ENCODE data around the gene C5AR2. TPM values are rescaled to one million over a fixed set of nuclear protein-coding genes. Genes with fewer than 3 reads are reported as not detected.

Gene C5AR2
- polyA plus RNA-seq, 1 of the 3 experiments (the other 2 are of a cell fraction), result not detected

GRCh38 chr19:47305309-47305751 lies 26.6 kb upstream of the C5AR2 start (continued):
- TF ChIP-seq, protein P1, sequence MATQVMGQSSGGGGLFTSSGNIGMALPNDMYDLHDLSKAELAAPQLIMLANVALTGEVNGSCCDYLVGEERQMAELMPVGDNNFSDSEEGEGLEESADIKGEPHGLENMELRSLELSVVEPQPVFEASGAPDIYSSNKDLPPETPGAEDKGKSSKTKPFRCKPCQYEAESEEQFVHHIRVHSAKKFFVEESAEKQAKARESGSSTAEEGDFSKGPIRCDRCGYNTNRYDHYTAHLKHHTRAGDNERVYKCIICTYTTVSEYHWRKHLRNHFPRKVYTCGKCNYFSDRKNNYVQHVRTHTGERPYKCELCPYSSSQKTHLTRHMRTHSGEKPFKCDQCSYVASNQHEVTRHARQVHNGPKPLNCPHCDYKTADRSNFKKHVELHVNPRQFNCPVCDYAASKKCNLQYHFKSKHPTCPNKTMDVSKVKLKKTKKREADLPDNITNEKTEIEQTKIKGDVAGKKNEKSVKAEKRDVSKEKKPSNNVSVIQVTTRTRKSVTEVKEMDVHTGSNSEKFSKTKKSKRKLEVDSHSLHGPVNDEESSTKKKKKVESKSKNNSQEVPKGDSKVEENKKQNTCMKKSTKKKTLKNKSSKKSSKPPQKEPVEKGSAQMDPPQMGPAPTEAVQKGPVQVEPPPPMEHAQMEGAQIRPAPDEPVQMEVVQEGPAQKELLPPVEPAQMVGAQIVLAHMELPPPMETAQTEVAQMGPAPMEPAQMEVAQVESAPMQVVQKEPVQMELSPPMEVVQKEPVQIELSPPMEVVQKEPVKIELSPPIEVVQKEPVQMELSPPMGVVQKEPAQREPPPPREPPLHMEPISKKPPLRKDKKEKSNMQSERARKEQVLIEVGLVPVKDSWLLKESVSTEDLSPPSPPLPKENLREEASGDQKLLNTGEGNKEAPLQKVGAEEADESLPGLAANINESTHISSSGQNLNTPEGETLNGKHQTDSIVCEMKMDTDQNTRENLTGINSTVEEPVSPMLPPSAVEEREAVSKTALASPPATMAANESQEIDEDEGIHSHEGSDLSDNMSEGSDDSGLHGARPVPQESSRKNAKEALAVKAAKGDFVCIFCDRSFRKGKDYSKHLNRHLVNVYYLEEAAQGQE (IDR thresholded peaks at IDR 0.05; ENCODE audit: low read depth, low read length), result no peak
- no peak for TF ChIP-seq NRF1 (IDR thresholded peaks at IDR 0.05; ENCODE audit: low read depth, low read length)
- TF ChIP-seq FOXM1 (IDR thresholded peaks at IDR 0.05; ENCODE audit: low read depth), result no peak
- no peak for TF ChIP-seq TAF1 (IDR thresholded peaks at IDR 0.05; ENCODE audit: borderline replicate concordance, low read depth, low read length)
- TF ChIP-seq IRF3 (IDR thresholded peaks at IDR 0.05; ENCODE audit: low read depth, low read length), result no peak

- WGBS (ENCODE audit: low lambda C conversion rate), result 87% methylated on average over 3 of the region's 3 CpGs
- no peak overlapping the region for H3K4me3 ChIP-seq (ENCODE audit: low read depth in 2 of 2, low read length in 1 of 2)
- CTCF ChIA-PET, result interaction anchor here (0.6 to 2.5 kb wide), 9 partner anchors 10 to 225 kb away, joined by 3 to 19 read pairs (median 4); partner anchors contain the start of gene DHX34
- no peak overlapping the region for H3K9ac ChIP-seq
- H3K4me2 ChIP-seq, result no peak overlapping the region
- no peaks in the 10 kb centered on the region for H3K36me3 ChIP-seq (replicated peaks in 1 of 2; ENCODE audit: control insufficient read depth in 1 of 2, insufficient read depth in 2 of 2, low read length in 1 of 2)
- H4K20me1 ChIP-seq (ENCODE audit: insufficient read depth), result no peaks in the 10 kb centered on the region
- H3K9me3 ChIP-seq, result no peaks in the 10 kb centered on the region
- H2AFZ ChIP-seq (ENCODE audit: low read depth), result no peak overlapping the region
- H3K9me2 ChIP-seq, result no peaks in the 10 kb centered on the region
- H3K79me2 ChIP-seq (ENCODE audit: insufficient read depth), result no peaks in the 10 kb centered on the region
- POLR2A ChIA-PET, result no interaction called here
- H3K27ac ChIP-seq (ENCODE audit: low read depth in 2 of 2, low read length in 1 of 2), result no peak overlapping the region
- TF ChIP-seq TAF1 (IDR thresholded peaks at IDR 0.05; ENCODE audit: borderline replicate concordance, low read depth, low read length), result no peak
- no peak for TF ChIP-seq NFIC (IDR thresholded peaks at IDR 0.05; ENCODE audit: borderline replicate concordance)
- no peak for TF ChIP-seq JUND (IDR thresholded peaks at IDR 0.05)
- no peak for TF ChIP-seq MEF2A (IDR thresholded peaks at IDR 0.05; ENCODE audit: borderline replicate concordance, low read depth)
- TF ChIP-seq RAD21 (IDR thresholded peaks at IDR 0.05; ENCODE audit: low read length), result no peak
- no peak for TF ChIP-seq POLR2AphosphoS5 (IDR thresholded peaks at IDR 0.05; ENCODE audit: low read depth, low read length)
- no peak for TF ChIP-seq PBX3 (IDR thresholded peaks at IDR 0.05)
- no peak for TF ChIP-seq IRF3 (IDR thresholded peaks at IDR 0.05; ENCODE audit: low read depth, low read length)
- TF ChIP-seq MXI1 (IDR thresholded peaks at IDR 0.05; ENCODE audit: low read depth, low read length), result no peak
- TF ChIP-seq, protein P2, sequence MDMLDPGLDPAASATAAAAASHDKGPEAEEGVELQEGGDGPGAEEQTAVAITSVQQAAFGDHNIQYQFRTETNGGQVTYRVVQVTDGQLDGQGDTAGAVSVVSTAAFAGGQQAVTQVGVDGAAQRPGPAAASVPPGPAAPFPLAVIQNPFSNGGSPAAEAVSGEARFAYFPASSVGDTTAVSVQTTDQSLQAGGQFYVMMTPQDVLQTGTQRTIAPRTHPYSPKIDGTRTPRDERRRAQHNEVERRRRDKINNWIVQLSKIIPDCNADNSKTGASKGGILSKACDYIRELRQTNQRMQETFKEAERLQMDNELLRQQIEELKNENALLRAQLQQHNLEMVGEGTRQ (IDR thresholded peaks at IDR 0.05; ENCODE audit: borderline replicate concordance, low read depth, low read length), result no peak
- TF ChIP-seq EZH2phosphoT487 (IDR thresholded peaks at IDR 0.05; ENCODE audit: borderline replicate concordance, low read depth), result no peak
- no peak for TF ChIP-seq FOXM1 (IDR thresholded peaks at IDR 0.05; ENCODE audit: low read depth)
- TF ChIP-seq FOXJ3 (CRISPR knock-in tag; IDR thresholded peaks at IDR 0.05), result no peak
- TF ChIP-seq, protein P3, sequence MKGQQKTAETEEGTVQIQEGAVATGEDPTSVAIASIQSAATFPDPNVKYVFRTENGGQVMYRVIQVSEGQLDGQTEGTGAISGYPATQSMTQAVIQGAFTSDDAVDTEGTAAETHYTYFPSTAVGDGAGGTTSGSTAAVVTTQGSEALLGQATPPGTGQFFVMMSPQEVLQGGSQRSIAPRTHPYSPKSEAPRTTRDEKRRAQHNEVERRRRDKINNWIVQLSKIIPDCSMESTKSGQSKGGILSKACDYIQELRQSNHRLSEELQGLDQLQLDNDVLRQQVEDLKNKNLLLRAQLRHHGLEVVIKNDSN (IDR thresholded peaks at IDR 0.05; ENCODE audit: borderline replicate concordance, low read depth), result no peak
- no peak for TF ChIP-seq GATA2 (CRISPR knock-in tag; IDR thresholded peaks at IDR 0.05)
- no peak for TF ChIP-seq SMC3 (IDR thresholded peaks at IDR 0.05; ENCODE audit: low read depth, low read length)
- TF ChIP-seq GABPA (IDR thresholded peaks at IDR 0.05; ENCODE audit: low read depth), result no peak
- peaks cover 22% of the 10 kb centered on the region for H3K27me3 ChIP-seq (ENCODE audit: insufficient read depth)
- H3F3A ChIP-seq (replicated peaks; ENCODE audit: insufficient read depth), result peaks cover 10% of the 10 kb centered on the region
- no peak for DNase-seq
- H3K4me1 ChIP-seq (ENCODE audit: control insufficient read depth in 1 of 2, insufficient read depth in 2 of 2, low read depth in 1 of 2, low read length in 1 of 2), result peaks cover 0 to 4% of the 10 kb centered on the region in 2 experiments; a peak in 2 of 4 replicates
Observed at GRCh38 chr19:47306303-47306702, 25.7 kb upstream of the C5AR2 start.

Data from SK-N-SH (cell line).